HG03432 (cell line): ENCODE data around the gene CDC42BPA.

Experiments used
- ATAC-seq: cut with Tn5 transposase; IDR thresholded peaks from one replicate; pipeline ENCODE4 v1.9.1; 2021; ENCODE audit warnings: mild to moderate bottlenecking, moderate library complexity; ENCODE audit not compliant: unreplicated experiment

CDC42BPA gene

DNA sequence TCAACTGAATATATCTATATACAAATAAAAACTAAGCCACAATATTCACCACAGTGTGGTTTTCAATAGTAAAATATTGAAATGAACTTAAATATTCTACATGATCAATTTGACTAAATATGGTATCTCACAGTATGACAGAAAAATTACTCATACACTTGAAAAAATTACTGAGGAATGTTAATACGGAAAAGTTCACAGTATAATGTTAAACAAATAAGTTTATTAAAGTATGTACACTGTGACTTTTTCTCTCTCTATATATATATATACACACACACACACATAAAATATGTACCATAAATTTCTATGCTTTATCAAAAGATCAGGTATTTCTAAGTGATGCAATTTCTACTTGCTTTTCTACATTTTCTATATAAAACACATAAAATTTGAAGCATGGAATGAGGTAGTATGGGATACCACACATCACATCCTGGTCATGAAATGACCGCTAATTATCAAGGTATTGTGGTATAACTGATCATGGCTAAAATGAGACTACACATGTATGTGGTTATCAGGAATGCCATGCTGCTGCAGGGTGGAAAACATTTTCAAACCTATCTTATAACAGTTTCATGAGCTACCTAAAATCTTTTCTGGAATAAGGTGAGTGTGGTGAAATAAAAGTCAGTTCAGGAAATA lies 102.3 kb downstream of the CDC42BPA start:
- no peak for ATAC-seq

DNA sequence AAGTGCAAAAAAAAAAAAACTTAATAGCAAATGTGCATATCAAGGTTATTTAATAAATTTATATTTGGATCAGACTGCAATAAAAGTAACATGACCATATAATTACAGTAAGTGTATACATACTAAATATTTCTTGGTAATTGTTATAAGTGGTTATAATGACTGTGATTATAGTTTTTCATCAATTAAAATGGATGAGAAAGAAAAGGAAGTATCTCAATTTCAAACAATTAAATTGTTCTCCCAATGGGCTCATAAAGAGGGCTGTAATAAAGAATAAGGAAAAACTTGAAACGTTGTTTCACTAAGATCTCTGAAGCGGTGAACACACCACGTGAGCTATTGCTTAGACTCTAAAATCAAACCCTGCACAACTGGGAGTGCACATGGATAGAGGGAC lies 104.1 kb downstream of the CDC42BPA start:
- no peak for ATAC-seq

DNA sequence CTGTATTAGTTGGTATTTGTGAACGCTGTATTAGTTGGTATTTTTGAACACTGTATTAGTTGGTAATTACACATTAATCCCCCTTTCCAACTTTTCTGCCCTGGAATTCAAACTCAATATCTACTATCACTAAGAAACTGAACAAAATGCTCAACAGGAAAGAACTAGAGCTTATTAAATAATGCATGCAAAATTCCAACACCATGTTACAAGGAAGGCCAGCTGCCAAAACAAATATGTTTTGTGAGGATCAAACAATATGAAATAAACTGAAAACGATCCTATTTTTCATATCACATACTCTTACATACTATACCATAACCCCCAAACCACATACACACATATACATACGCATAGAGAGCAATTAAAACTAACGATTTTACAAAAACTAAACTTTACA lies 104.9 kb downstream of the CDC42BPA start:
- ATAC-seq, result no peak

DNA sequence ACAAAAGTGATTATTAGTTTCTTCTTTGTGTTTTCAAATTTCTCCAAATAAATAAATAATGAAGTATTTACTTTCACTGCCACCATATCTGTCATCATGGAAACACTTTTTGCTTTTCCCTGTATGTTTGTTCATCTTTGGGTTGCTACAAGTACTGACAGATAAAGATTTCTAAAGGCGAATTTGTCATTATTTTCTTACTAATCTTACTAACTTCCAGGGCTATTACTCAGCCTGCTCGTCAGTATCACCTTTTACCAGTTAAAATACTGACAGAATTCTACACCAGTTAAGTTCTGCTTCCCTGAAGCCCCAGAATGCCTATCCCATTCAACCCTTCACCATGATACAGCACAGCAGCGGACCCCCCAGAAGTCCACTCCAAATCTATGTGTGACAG lies 106.1 kb downstream of the CDC42BPA start:
- ATAC-seq, result no peak

DNA sequence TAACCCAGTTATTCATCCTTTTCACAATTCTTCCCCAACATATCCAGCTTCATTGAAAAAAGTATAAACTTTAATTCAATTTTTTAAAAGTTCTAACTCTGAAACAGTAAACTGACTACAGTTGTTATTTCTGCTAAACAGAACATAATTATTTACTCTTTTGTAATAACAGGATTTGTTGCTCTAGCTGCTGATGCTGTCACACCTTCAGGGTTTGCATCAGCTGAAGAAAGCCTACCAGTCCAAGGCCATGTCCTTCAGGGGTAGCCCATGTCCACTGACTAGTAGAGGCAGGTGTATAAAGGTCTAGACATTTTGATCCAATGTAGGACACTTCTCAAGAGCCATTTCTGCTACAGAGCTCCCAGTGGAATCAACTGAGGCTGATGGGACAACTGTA lies 107.7 kb downstream of the CDC42BPA start:
- ATAC-seq, result no peak

DNA sequence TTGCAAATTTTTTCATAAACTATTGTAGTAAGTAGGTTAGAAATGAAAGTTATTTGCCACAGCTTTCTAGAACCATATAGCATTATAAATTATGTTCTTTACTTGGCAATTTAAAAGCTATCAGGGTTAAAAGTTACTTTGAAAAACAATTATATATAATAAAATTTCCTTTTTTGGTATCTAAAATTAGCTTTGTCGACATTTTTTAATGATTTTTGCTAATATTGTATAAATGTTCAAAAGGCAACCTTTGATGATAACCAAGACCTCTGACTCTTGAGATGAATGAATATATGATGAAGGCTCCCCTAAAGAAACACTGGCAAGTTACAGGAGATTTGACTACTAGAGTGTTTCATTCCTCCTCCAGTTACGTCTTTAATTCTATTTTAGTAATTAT lies 121.2 kb downstream of the CDC42BPA start:
- no peak for ATAC-seq

DNA sequence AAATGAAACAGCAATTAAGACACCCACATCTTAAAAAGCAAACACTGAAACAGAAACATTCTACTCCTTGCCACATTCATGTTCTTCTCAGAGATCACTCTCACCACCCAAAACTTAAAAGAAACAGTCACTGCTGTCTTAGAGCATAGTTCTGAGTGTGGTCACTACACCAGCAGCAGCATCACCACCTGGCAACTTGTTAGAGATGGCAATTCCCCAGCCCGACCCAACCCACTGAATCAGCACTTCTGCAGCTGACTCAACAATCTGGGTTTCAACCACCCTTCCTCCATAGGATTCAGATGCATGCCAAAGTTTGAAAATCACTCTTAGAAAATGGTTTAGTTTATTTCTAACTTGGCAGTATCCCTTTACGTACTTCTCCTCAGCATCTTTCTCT lies 126.1 kb downstream of the CDC42BPA start:
- ATAC-seq, result peak; percentile 84

DNA sequence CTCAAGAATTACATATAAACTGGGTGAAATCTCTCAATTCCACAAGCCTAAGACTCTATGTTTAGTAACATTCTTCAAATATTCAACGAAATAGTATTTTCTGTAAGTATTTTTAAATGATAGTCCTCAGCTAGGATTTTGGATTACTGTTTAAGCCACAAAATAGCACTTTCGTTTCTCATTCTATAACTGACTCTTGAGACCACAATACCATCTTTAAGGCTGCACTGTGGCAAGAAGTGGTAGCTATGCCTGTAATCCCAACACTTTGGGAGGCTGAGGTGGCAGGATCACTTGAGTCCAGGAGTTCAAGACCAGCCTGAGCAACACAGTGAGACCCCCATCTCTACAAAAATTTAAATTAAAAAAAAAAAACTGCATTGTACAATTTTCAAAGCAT lies 126.7 kb downstream of the CDC42BPA start:
- no peak for ATAC-seq

DNA sequence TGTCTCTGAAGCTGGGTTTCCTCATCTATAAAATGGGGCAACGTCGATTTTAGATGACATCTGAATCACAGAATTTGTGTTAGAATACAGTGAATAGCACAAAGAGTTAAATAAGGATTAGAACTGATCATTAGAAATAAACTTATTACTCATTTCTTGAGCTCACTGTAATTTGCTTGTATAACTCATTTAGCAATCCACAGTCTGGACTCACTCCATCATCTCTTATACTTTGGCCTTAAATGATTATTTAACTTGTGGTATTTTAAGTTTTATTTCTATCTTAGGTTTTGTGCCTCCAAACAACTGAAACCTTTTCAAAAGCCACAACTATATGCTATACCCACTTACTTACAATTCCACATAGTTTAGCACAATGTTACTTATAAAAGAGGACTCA lies 128.0 kb downstream of the CDC42BPA start:
- no peak for ATAC-seq

DNA sequence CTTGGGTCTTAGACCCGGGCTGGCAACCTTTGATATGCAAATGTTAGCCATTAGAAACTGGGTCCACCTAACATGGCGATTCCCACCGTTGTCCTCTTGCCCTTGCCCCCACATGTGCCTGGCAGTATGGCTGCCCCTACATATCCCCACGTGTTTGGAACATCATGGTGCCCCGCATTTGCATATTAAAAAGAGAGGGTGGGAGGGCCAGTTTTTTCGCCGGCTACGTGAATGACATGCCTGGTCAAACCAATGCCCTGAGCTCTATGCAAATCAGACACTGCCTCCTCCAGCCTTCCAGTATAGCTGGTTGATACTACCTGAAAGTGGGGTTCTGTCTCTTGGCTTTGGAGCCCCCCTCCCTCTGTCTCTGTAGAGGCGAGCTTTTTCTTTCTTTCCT lies 133.0 kb downstream of the CDC42BPA start:
- no peak for ATAC-seq

DNA sequence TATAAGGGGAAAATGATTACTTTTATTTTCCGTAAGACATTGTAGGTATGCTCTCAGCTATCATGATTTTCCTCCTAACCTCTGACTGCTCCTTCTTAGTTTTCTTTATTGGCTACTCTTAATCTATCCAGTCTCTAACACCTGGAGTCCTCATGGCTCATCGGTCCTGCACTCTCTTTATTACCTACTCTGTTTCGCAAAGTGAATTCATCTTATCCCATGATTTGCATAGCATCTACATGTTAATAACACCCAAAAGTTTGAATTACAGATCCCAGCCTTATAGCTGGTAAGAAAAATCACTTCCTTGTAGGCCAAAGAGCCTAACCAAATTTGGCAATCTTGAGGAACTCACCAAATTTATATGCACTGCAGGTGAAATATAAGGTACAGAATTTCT lies 136.3 kb downstream of the CDC42BPA start:
- ATAC-seq, result no peak

DNA sequence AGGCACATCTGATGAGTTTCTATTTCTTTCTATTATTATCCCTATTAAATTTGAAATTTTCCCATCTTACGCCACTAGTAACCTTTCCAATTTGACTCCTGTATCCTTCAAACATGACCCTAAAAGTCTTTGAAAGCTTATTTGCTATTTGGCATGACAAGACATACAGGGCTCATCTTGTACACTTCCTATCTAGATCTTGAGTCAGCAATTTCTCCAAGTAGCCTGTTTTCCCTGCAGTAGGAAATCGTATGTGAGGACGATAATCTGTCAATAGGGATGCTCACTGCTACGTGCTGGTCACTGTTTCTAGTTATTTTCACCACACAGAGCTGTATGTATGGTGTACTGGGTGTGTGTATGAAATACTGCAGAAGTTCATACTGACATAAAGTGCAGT lies 142.7 kb downstream of the CDC42BPA start:
- ATAC-seq, result no peak

DNA sequence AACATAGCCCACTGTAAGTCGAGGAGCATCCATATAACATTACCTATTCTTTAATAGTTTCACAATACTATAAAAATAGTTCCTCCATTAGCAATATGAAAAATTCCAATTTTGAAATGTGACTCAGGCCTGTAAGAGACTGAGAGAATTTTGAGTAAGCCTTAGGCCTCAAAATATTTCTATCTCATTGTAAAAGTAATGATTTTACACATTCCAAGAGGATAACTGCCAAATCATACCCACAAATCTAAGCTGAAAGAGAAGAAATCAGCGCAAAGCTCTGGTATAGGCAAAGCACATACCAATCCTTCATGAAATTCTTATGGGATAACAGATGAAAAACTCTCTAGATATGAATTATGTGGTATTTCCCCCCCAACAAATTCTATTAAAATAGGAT lies 144.1 kb downstream of the CDC42BPA start:
- no peak for ATAC-seq

DNA sequence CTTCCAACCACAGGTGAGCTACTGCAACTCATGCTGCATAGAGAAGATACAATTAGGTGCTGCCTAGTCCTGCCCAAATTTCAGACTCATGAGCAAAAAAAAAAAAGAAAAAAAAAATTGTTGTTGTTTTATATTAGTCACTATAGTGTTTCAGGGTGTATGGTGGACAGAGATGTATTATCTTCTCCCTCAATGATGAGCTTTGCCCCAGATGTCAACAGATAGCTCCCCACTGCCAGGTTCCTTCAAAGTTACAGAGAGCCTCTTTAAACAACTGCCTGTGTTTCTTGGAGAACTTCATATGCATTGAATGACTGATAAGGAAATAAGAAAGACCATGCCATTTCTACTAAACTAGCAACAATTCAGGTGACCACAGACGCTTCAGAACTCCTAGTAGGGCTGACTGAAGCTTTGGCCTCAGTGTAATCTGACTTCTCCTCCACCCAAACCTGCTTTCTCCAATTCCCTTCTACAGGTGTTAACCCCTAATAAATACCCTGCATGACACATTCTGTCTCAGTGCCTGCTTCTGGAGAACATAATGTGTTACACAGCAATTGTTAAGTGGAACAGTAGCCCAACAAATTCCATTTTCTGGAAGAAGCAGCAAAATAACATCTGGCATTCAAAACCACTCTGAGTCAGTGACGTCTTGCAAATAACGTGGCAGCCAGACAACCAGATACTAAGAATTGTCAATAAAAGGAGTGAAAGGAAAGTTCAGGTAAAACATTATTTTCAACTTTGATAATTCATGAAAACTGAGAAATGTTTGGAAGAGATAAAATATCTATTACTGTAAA lies 147.7 kb downstream of the CDC42BPA start:
- ATAC-seq, result no peak

DNA sequence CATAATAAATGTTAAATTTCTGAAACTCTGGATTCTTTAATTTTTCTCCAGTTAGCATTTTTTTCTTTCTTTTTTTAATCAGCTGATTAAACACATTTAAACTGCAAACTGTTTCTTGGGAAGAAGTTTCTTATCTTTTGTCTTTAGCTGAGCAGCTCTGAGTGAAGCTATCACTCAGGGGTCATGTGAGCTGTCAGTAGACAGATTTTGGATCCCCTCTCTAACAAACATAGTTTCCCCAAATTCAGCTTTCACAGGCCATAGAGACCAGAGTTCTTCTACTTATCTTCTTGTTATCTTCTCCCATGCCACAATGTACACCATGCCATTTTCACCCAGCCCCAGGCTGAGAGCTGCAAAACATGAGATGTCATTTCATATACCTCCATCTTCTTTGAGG lies 148.9 kb downstream of the CDC42BPA start:
- no peak for ATAC-seq

DNA sequence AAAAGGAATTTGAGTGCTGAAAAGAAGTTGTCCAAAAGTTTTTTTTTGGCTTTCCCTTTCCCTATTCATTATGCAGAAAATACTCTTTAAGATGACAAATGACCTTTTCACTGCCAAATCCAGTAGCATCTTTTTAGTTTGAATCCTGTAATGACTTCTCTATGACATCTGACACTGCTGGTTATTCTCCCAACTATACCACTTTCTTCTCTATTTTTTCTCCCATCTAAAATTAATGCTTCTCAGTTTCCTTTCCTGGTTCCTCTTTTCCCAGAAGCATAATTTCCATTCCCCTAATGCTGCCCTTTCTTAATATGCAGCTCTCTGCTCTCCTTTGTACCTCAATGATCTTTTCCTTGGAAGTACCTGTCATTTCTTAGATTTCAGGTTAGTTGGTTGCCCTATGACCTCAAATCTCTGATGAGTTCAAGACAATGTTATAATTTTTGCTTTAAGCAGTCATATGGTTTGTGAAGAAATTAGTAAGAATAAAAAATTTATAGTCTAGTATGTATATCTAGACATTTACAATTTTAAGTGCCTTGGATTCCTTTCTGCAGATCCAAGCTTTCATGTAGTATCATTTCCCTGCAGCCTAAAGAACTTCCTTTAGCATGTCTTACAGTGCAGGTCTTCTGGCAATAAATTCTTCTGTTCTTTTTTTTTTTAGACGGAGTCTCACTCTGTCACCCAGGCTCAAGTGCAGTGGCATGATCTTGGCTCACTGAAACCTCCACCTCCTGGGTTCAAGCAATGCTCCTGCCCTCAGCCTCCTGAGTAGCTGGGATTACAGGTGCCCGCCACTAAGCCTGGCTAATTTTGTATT lies 150.8 kb downstream of the CDC42BPA start:
- ATAC-seq, result no peak

DNA sequence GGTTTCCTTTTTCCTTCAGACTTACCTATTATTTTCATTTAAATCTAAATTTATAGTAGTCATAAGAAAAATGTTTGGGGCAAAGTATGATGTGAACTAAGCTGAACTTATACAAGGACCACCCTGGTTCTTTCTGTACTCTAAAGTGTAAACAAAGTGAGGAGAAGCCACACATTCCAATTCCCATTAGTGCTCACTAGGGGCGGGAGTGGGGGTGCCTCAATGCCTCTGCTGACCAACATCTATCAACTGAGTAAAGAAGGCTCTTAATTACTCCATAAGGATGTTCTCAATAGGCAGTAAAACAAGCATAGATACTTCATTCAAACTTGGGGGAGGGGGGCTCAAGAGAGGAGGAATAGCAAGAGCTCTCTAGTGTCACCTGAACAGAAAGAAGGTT lies 151.7 kb downstream of the CDC42BPA start:
- no peak for ATAC-seq

DNA sequence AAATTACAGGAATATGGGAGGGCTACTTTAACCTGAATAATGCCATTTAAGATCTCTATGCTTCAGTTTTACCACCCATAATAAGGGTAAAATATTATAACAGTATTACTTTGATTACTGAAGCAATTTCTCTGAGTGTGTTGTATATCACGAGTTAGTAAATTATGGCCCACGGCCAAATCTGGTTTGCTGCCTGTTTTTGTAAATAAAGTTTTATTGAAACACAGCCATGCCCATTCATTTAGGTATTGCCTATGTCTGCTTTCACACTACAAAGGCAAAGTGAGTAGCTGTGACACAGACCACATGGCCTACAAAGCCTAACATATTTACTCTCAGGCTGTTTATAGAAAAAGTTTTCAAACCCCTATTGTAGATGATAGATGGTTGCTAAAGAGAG lies 156.8 kb downstream of the CDC42BPA start:
- ATAC-seq, result no peak

DNA sequence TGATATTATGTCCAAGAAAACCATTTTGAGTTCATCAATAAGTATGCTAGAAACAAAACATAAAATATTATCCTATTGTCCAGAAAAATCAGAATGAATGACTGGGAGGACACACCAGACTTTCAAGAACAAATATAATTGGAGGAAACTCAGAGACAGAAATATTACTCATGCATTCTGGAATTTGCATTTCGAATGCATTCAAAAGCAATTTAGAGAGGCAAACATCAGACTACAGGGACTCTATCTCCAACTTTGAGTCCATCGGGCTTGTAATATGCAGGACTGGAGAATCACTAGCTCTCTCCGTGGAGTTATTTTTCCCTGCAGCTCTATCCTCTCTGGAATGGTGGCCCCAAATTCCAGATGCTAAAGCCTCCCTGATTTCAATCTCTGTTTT lies 161.8 kb downstream of the CDC42BPA start:
- no peak for ATAC-seq

DNA sequence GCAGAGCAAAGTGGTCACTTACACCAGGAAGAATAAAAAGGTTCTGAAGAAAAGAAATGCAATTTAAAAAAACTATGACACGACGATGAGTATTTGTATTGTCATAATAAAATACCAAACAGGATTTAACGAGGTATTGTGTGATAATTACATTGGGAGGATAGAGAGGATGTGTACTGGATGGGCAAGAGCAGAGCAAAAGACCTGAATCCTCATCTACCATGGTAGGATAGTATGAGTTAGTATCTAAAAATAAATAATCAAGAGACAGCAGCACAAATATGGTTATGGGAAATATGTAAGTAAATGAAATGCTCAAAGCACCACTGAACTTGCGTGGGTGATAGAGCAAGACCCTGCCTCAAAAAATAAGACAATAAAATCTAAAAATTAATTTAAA lies 162.6 kb downstream of the CDC42BPA start:
- no peak for ATAC-seq

DNA sequence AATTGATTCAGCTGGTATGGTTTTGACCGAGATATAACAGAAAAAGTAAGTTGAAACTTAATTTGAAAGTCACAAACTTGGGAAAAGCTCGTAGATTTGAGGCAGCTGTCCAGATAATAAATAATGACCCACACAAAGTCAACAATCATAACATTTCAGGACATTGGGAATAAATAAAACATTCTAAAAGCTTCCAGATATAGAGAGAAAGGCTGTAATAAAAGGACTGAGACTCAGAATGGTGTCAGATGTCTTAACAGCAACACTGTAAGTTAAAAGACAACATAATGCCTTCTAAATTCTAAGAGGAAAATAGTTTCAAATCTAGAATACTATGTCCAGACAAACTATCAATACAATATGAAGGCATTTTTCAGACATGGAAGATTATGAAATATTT lies 163.3 kb downstream of the CDC42BPA start:
- ATAC-seq, result no peak

DNA sequence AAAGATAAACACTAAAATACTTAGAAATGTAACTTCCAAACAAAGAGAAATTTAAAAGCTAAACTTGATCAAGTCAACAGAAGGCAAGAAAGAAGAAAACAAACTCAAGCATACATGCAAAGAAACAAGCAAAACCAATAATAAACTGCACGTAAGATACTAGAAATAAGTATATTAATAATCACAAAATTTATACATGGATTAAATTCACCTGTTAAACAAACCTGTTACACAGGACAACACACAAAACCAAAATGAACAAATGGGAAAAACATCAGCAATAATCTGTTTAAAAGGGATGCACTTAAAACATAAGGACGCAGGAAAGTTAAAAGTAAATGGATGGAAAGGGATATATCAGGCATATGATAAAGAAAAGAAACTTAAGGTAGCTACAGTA lies 165.8 kb downstream of the CDC42BPA start:
- ATAC-seq, result no peak
